Measurements from ENCODE around the gene RPL28. TPM values are rescaled to one million over a fixed set of nuclear protein-coding genes. Genes with fewer than 3 reads are reported as not detected.

The RPL28 gene
- total and polyA plus RNA-seq, 2 donors (not counting 3 experiments of a cell fraction or from before 2014, with no cell fraction given): 1,872 to 3,435 TPM

- peak; percentile 38 for FAIRE-seq
Observed at GRCh38 chr19:55437410-55437809, 51.7 kb downstream of the RPL28 start.

DNA sequence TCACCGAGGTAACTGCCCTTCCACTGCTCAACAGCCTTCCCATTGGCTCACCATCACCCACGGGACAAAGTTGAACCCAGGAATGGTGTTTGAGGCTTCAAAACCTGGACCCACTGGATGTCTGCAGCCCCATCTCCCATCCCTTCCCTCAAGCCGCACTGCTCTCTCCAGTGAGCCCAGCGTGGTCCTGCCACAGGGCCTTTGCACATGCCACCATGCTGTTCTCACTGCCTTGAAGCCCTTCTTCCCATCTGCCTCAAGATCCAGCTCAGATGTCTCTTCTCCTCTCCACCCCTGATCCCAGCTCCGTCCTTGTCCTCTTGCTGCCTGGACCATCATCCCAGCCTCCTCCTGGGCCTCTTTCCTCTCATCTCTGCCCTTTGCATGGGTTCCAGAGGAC lies 53.3 kb downstream of the RPL28 start:
- dilution Hi-C loops (cut with MboI; ENCODE audit: extremely low pct_ligation_motif_present, low sequenced_read_pairs): no loop called here
- H3K36me3 ChIP-seq (ENCODE audit: control insufficient read depth in 2 of 2, extremely low read depth in 1 of 2, insufficient read depth in 2 of 2, low read length in 2 of 2): no peaks in the 10 kb centered on the region
- no peaks in the 10 kb centered on the region for H3K9me3 ChIP-seq (replicated peaks; ENCODE audit: control insufficient read depth, insufficient read depth, low read length)
- H2AFZ ChIP-seq (ENCODE audit: low read depth, low read length): no peak overlapping the region
- peaks cover 27 to 31% of the 10 kb centered on the region in 2 experiments for H3K27me3 ChIP-seq (ENCODE audit: control insufficient read depth in 2 of 2, insufficient read depth in 2 of 2, low read length in 2 of 2)
- TF ChIP-seq POLR2AphosphoS5 (IDR thresholded peaks at IDR 0.05; ENCODE audit: insufficient read depth, low read depth, low read length) (no peak), FOS (IDR thresholded peaks at IDR 0.05; ENCODE audit: borderline replicate concordance, insufficient read depth, low read length) (no peak), MAX (IDR thresholded peaks at IDR 0.05; ENCODE audit: insufficient read depth, insufficient read length) (no peak), POLR2A (IDR thresholded peaks at IDR 0.05; ENCODE audit: low read depth, low read length) (no peak), JUN (IDR thresholded peaks at IDR 0.05; ENCODE audit: borderline replicate concordance, insufficient read depth, insufficient read length, low read depth) (no peak), EZH2 (IDR thresholded peaks at IDR 0.05; ENCODE audit: borderline replicate concordance, low read depth, low read length, severe bottlenecking) (no peak), MYC (IDR thresholded peaks at IDR 0.05; ENCODE audit: low read depth, low read length) (no peak), GATA2 (IDR thresholded peaks at IDR 0.05; ENCODE audit: insufficient read depth, insufficient read length, low read depth, low read length) (no peak)
- TF ChIP-seq, protein P1, sequence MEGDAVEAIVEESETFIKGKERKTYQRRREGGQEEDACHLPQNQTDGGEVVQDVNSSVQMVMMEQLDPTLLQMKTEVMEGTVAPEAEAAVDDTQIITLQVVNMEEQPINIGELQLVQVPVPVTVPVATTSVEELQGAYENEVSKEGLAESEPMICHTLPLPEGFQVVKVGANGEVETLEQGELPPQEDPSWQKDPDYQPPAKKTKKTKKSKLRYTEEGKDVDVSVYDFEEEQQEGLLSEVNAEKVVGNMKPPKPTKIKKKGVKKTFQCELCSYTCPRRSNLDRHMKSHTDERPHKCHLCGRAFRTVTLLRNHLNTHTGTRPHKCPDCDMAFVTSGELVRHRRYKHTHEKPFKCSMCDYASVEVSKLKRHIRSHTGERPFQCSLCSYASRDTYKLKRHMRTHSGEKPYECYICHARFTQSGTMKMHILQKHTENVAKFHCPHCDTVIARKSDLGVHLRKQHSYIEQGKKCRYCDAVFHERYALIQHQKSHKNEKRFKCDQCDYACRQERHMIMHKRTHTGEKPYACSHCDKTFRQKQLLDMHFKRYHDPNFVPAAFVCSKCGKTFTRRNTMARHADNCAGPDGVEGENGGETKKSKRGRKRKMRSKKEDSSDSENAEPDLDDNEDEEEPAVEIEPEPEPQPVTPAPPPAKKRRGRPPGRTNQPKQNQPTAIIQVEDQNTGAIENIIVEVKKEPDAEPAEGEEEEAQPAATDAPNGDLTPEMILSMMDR (IDR thresholded peaks at IDR 0.05; ENCODE audit: extremely low read depth in 1 of 2, insufficient read depth in 1 of 2, low read depth in 1 of 2, low read length in 2 of 2): no peak
- FAIRE-seq (no peak), DNase-seq (ENCODE audit: low read depth, low spot score) (no peak)
- no peak overlapping the region for H3K27ac ChIP-seq (ENCODE audit: insufficient read depth, low read depth, low read length)
- ChIA-PET CTCF (interaction anchor here (1.1 kb wide), 1 partner anchor 28 kb away, joined by 3 read pairs; no protein-coding TSS in a partner anchor), POLR2A (no interaction called here)
- H3K9ac ChIP-seq (replicated peaks; ENCODE audit: extremely low read depth, insufficient read depth, low read length): no peak overlapping the region
- H4K20me1 ChIP-seq (replicated peaks; ENCODE audit: control insufficient read depth, extremely low read depth, insufficient read depth, low read length): no peaks in the 10 kb centered on the region
- no peak overlapping the region for H3K4me3 ChIP-seq (replicated peaks in 1 of 3; ENCODE audit: insufficient read depth in 1 of 3, low read depth in 1 of 3, low read length in 3 of 3)
- H3K79me2 ChIP-seq (ENCODE audit: control insufficient read depth, insufficient read depth, low read length): no peaks in the 10 kb centered on the region
- intact Hi-C loops (cut with micrococcal nuclease): no loop called here
- no peaks in the 10 kb centered on the region for H3K9me1 ChIP-seq (replicated peaks; ENCODE audit: control insufficient read depth, extremely low read depth, insufficient read depth, low read length)
- no peak overlapping the region for H3K4me2 ChIP-seq (ENCODE audit: insufficient read depth, low read length)
- no TSS peak for BruUV-seq (replicated peaks)
- H3K4me1 ChIP-seq (ENCODE audit: control insufficient read depth, extremely low read depth, insufficient read depth, low read length): no peaks in the 10 kb centered on the region

More at GRCh38 chr19:55437410-55437809, 51.7 kb downstream of the RPL28 start:
- Histone ChIP-seq H3K9me3 (replicated peaks; ENCODE audit: control insufficient read depth, insufficient read depth, low read length) (no peaks in the 10 kb centered on the region), H3K9ac (replicated peaks; ENCODE audit: extremely low read depth, insufficient read depth, low read length) (no peak overlapping the region), H3K4me1 (ENCODE audit: control insufficient read depth, extremely low read depth, insufficient read depth, low read length) (no peaks in the 10 kb centered on the region), H2AFZ (ENCODE audit: low read depth, low read length) (no peak overlapping the region), H3K9me1 (replicated peaks; ENCODE audit: control insufficient read depth, extremely low read depth, insufficient read depth, low read length) (no peaks in the 10 kb centered on the region), H3K4me3 (replicated peaks in 1 of 3; ENCODE audit: insufficient read depth in 1 of 3, low read depth in 1 of 3, low read length in 3 of 3) (no peak overlapping the region), H4K20me1 (replicated peaks; ENCODE audit: control insufficient read depth, extremely low read depth, insufficient read depth, low read length) (no peaks in the 10 kb centered on the region), H3K27me3 (ENCODE audit: control insufficient read depth in 2 of 2, insufficient read depth in 2 of 2, low read length in 2 of 2) (peaks cover 23 to 27% of the 10 kb centered on the region in 2 experiments), H3K79me2 (ENCODE audit: control insufficient read depth, insufficient read depth, low read length) (no peaks in the 10 kb centered on the region), H3K36me3 (ENCODE audit: control insufficient read depth in 2 of 2, extremely low read depth in 1 of 2, insufficient read depth in 2 of 2, low read length in 2 of 2) (no peaks in the 10 kb centered on the region), H3K4me2 (ENCODE audit: insufficient read depth, low read length) (no peak overlapping the region), H3K27ac (ENCODE audit: insufficient read depth, low read depth, low read length) (no peak overlapping the region)
- TF ChIP-seq FOS (IDR thresholded peaks at IDR 0.05; ENCODE audit: borderline replicate concordance, insufficient read depth, low read length) (no peak), MAX (IDR thresholded peaks at IDR 0.05; ENCODE audit: insufficient read depth, insufficient read length) (no peak), MYC (IDR thresholded peaks at IDR 0.05; ENCODE audit: low read depth, low read length) (no peak)
- CTCF ChIA-PET: interaction anchor here (0.6 to 1.5 kb wide), 13 partner anchors 9 to 296 kb away, joined by 3 to 13 read pairs (median 3); partner anchors contain the start of genes SYT5 and UBE2S
- POLR2A ChIA-PET: interaction anchor here (1.0 kb wide), 1 partner anchor 30 kb away, joined by 3 read pairs; no protein-coding TSS in a partner anchor
- DNase-seq (ENCODE audit: low read depth, low spot score): peak; percentile 55
- no TSS peak for BruUV-seq (replicated peaks)
- intact Hi-C loops (cut with micrococcal nuclease): no loop called here
- dilution Hi-C loops (cut with MboI; ENCODE audit: extremely low pct_ligation_motif_present, low sequenced_read_pairs): no loop called here
